Esophagus muscularis mucosa (tissue), 4 donors: ENCODE data around the gene TIMM22. TPM values are rescaled to one million over a fixed set of nuclear protein-coding genes. Genes with fewer than 3 reads are reported as not detected.

Experiments used
- DNase-seq: peaks from one replicate; pipeline ENCODE4 v3.0.0-alpha.2; 2017; ENCODE audit errors: extremely low spot score
- H3K27ac ChIP-seq, 4 donors: fragments of 200-600 bp; sonication (generic); replicated peaks in 1 of 4; 1 replicate in 3 of 4; 2 replicates in 1 of 4; pipeline ENCODE4 v1.5.1; 2016 to 2019; ENCODE audit warnings: mild to moderate bottlenecking in 1 of 4
- H3K27me3 ChIP-seq, 4 donors: fragments of 200-600 bp; sonication (generic); one replicate each; pipeline versions ENCODE4 v1.5.1 to v1.6.0; 2016 to 2019
- H3K36me3 ChIP-seq, 4 donors: fragments of 200-600 bp; sonication (generic); one replicate each; pipeline ENCODE4 v1.5.1; 2016 to 2019
- H3K4me1 ChIP-seq, 4 donors: fragments of 200-600 bp; sonication (generic); one replicate each; pipeline ENCODE4 v1.5.1; 2016 to 2019
- H3K4me3 ChIP-seq, 4 donors: fragments of 200-600 bp; sonication (generic); 1 replicate in 2 of 4; 2 replicates in 2 of 4; pipeline ENCODE4 v1.5.1; 2016 to 2019; ENCODE audit warnings: mild to moderate bottlenecking in 4 of 4, moderate library complexity in 1 of 4
- H3K9me3 ChIP-seq, 4 donors: fragments of 200-600 bp; sonication (generic); 1 replicate in 3 of 4; 2 replicates in 1 of 4; pipeline ENCODE4 v1.5.1; 2016 to 2019
- CTCF ChIP-seq, 3 experiments: fragments of 200-600 bp in 2 of 3; fragments of 450-650 bp in 1 of 3; sonication (generic) in 2 of 3; IDR thresholded peaks; one replicate each; pipeline ENCODE4 v1.5.1; 2017 to 2019; ENCODE audit warnings: antibody characterized with exemption in 3 of 3, mild to moderate bottlenecking in 2 of 3, moderate library complexity in 1 of 3
- EP300 ChIP-seq: sonication (generic); formaldehyde crosslinking; IDR thresholded peaks from one replicate; pipeline ENCODE4 v1.6.1; 2017; ENCODE audit warnings: antibody characterized with exemption
- POLR2A ChIP-seq: fragments of 450-650 bp; IDR thresholded peaks from one replicate; pipeline ENCODE4 v1.6.1; 2017; ENCODE audit warnings: antibody characterized with exemption, moderate library complexity, mild to moderate bottlenecking, low read depth
- POLR2AphosphoS5 ChIP-seq, 2 donors: sonication (generic); formaldehyde crosslinking; IDR thresholded peaks; one replicate each; pipeline ENCODE4 v1.6.1; 2017; ENCODE audit warnings: antibody characterized with exemption in 2 of 2
- WGBS: methylation state at CpG from one replicate; pipeline ENCODE4 v1.1.5; 2018; 5-methylcytosine and 5-hydroxymethylcytosine counted together
- intact Hi-C: fragments of 100-400 bp; cut with DNase I; formaldehyde crosslinking; loops from one replicate; pipeline ENCODE4 v1.15.1; 2023
- total RNA-seq, 4 donors: library from RNA; depleted of rRNA; stranded (reverse); fragments of >200 nt; gene quantifications; one replicate each; pipeline versions ENCODE4 v1.1.0 to v1.2.1, GENCODE V29; 2016

TIMM22 gene
- total RNA-seq, 4 donors from 2014 or later = 14.1 to 17.9 (median 15.8) TPM

DNA sequence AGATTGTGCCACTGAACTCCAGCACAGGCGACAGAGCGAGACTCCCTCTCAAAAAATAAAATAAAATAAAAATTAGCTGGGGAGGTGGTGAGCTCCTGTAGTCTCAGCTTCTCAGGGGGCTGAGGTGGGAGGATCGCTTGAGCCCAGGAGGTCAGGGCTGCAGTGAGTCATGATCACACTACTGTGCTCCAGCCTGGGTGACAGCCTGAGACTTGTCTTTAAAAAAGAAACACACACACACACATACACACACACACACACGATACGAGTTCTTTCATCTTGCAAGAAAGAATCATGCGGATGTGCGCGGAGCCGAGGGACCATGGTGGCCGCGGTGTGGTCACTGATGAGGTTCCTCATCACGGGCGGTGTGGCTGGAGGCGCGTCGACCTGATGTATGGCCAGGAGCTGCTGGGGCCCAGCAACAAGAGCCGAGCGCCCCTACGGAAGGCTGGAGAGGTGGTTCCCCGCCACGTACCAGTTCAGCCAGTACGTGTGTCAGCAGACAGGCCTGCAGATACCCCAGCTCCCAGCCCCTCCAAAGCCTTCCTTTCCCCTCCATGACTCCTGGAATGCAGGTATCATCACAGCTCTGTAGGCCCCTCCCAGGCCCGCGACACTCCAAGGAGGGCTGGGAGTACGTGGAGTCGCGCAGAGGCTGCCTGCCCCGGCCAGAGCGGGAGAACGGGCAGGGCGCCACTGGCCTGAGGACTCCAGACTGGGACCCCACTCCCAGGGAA is 38.0 kb upstream of the TIMM22 start:
- TF ChIP-seq CTCF (IDR thresholded peaks at IDR 0.05) (no peak), POLR2A (no peak), EP300 (no peak), POLR2AphosphoS5 (IDR thresholded peaks at IDR 0.05) (no peak)
- intact Hi-C loops = no loop called here
- H3K27me3 ChIP-seq = no peaks in the 10 kb centered on the region
- H3K27ac ChIP-seq = peak overlapping the region; percentile 78 to 90 (median 82)
- H3K4me1 ChIP-seq = peaks cover 7 to 65% (median 51%) of the 10 kb centered on the region in 4 donors
- no peaks in the 10 kb centered on the region for H3K36me3 ChIP-seq
- no peak for DNase-seq
- H3K9me3 ChIP-seq = no peaks in the 10 kb centered on the region
- no peak overlapping the region for H3K4me3 ChIP-seq
- WGBS = 88% methylated on average over 23 of the region's 31 CpGs

- WGBS = 83% methylated on average over 8 of the region's 8 CpGs
- no peak overlapping the region for H3K27ac ChIP-seq
- no peak overlapping the region for H3K4me3 ChIP-seq
- no peaks in the 10 kb centered on the region for H3K36me3 ChIP-seq
- TF ChIP-seq POLR2AphosphoS5 (IDR thresholded peaks at IDR 0.05) (no peak), POLR2A (no peak), CTCF (IDR thresholded peaks at IDR 0.05) (no peak), EP300 (no peak)
- no peaks in the 10 kb centered on the region for H3K9me3 ChIP-seq
- intact Hi-C loops = no loop called here
- peaks cover 0 to 66% (median 53%) of the 10 kb centered on the region in 4 donors for H3K4me1 ChIP-seq
- H3K27me3 ChIP-seq = no peaks in the 10 kb centered on the region
- no peak for DNase-seq
Observed at GRCh38 chr17:962166-962565, 34.8 kb upstream of the TIMM22 start.

DNA sequence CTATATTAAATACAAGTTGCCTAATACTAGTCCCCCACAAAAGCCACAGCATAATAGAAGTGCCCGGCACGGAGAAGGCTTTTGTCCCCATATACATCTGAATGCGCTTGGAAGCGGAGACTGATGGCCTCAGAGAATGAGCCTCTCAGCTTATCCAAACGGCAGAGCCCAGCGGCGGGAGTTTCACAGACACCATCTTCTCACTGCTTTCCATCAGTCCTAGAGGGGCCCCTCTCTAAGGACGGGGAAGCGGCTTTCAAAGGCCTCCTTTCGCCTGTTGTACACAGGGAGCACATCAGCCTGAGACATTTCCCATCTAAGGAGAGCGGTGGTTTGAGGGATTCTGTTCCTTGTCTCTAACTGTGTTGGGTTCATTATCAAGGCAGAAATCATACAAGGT is 34.3 kb upstream of the TIMM22 start:
- no peak overlapping the region for H3K27ac ChIP-seq
- peaks cover 0 to 61% (median 50%) of the 10 kb centered on the region in 4 donors for H3K4me1 ChIP-seq
- intact Hi-C loops = no loop called here
- DNase-seq = no peak
- H3K4me3 ChIP-seq = no peak overlapping the region
- 67% methylated on average over 11 of the region's 11 CpGs for WGBS
- no peaks in the 10 kb centered on the region for H3K27me3 ChIP-seq
- H3K36me3 ChIP-seq = no peaks in the 10 kb centered on the region
- no peak for TF ChIP-seq POLR2AphosphoS5 (IDR thresholded peaks at IDR 0.05)
- no peak for TF ChIP-seq EP300
- TF ChIP-seq CTCF (IDR thresholded peaks at IDR 0.05) = no peak
- no peak for TF ChIP-seq POLR2A
- H3K9me3 ChIP-seq = no peaks in the 10 kb centered on the region

GRCh38 chr17:964876-965275 is 32.1 kb upstream of the TIMM22 start:
- no peak overlapping the region for H3K4me3 ChIP-seq
- no peaks in the 10 kb centered on the region for H3K9me3 ChIP-seq
- peaks cover 0 to 59% (median 50%) of the 10 kb centered on the region in 4 donors for H3K4me1 ChIP-seq
- H3K27me3 ChIP-seq = no peaks in the 10 kb centered on the region
- DNase-seq = no peak
- WGBS = 58% methylated on average over 14 of the region's 14 CpGs
- H3K27ac ChIP-seq = peak overlapping the region in 1 of 4 donors; percentile 68
- TF ChIP-seq POLR2A = no peak
- no peak for TF ChIP-seq EP300
- TF ChIP-seq POLR2AphosphoS5 (IDR thresholded peaks at IDR 0.05) = no peak
- no peak for TF ChIP-seq CTCF (IDR thresholded peaks at IDR 0.05)
- intact Hi-C loops = no loop called here
- no peaks in the 10 kb centered on the region for H3K36me3 ChIP-seq
